HepG2 (cell line): ENCODE data around the gene VCPKMT. TPM values are rescaled to one million over a fixed set of nuclear protein-coding genes. Genes with fewer than 3 reads are reported as not detected.

Experiments used
- CREB1 ChIP-seq, 2 experiments: fragments of 450-650 bp in 1 of 2; IDR thresholded peaks; 2 replicates each; pipeline ENCODE4 v1.6.1; 2016 to 2017; ENCODE audit warnings: control low read depth in 1 of 2, mild to moderate bottlenecking in 1 of 2, missing compliant biosample characterization in 1 of 2, missing genetic modification characterization in 1 of 2
- DRAP1 ChIP-seq: IDR thresholded peaks from 2 replicates; pipeline ENCODE4 v1.6.1; 2016; ENCODE audit warnings: missing genetic modification reagents, missing compliant biosample characterization
- GTF2F1 ChIP-seq: fragments of 150-350 bp; IDR thresholded peaks from 2 replicates; pipeline ENCODE4 v1.6.1; 2014; ENCODE audit warnings: low read length
- KLF9 ChIP-seq: IDR thresholded peaks from 2 replicates; pipeline ENCODE4 v1.6.1; 2016; ENCODE audit warnings: low read depth
- MAX ChIP-seq: IDR thresholded peaks from 2 replicates; pipeline ENCODE4 v1.6.1; 2012; ENCODE audit warnings: inconsistent platforms
- MEIS1 ChIP-seq: sonication (generic); formaldehyde crosslinking; IDR thresholded peaks from 2 replicates; pipeline ENCODE4 v1.9.0; 2021; ENCODE audit warnings: mild to moderate bottlenecking, missing genetic modification reagents, moderate library complexity, borderline replicate concordance
- MXD4 ChIP-seq: IDR thresholded peaks from 2 replicates; pipeline ENCODE4 v1.6.1; 2016; ENCODE audit warnings: mild to moderate bottlenecking, missing biosample characterization, missing genetic modification reagents
- MYC ChIP-seq: sonication (generic); formaldehyde crosslinking; IDR thresholded peaks from 2 replicates; pipeline ENCODE4 v1.9.0; 2021; ENCODE audit warnings: missing genetic modification reagents, borderline replicate concordance
- POLR2G ChIP-seq: fragments of 200-400 bp; formaldehyde crosslinking; IDR thresholded peaks from 2 replicates; pipeline ENCODE4 v1.6.1; 2018; ENCODE audit warnings: mild to moderate bottlenecking, low read depth, low read length, moderate library complexity
- RBM39 ChIP-seq: fragments of 200-400 bp; formaldehyde crosslinking; IDR thresholded peaks from one replicate; pipeline ENCODE4 v1.6.1; 2018; ENCODE audit warnings: antibody characterized with exemption, mild to moderate bottlenecking, low read depth, low read length; ENCODE audit not compliant: poor library complexity, severe bottlenecking
- RFXANK ChIP-seq: IDR thresholded peaks from 2 replicates; pipeline ENCODE4 v1.6.1; 2016
- SKI ChIP-seq: fragments of 450-650 bp; IDR thresholded peaks from one replicate; pipeline ENCODE4 v1.6.1; 2018; ENCODE audit warnings: mild to moderate bottlenecking; ENCODE audit not compliant: partially characterized antibody
- SOX5 ChIP-seq: IDR thresholded peaks from 2 replicates; pipeline ENCODE4 v1.6.1; 2016; ENCODE audit warnings: borderline replicate concordance
- SPEN ChIP-seq: sonication (generic); formaldehyde crosslinking; IDR thresholded peaks from 2 replicates; pipeline ENCODE4 v1.5.1; 2020; ENCODE audit warnings: low read depth, mild to moderate bottlenecking, missing genetic modification reagents
- THAP8 ChIP-seq: sonication (generic); formaldehyde crosslinking; IDR thresholded peaks from 2 replicates; pipeline ENCODE4 v1.5.1; 2020; ENCODE audit warnings: missing genetic modification reagents, mild to moderate bottlenecking, borderline replicate concordance
- U2AF1 ChIP-seq: fragments of 200-400 bp; formaldehyde crosslinking; optimal IDR thresholded peaks from 2 replicates; pipeline ENCODE3; 2017; ENCODE audit warnings: mild to moderate bottlenecking, low read depth, low read length
- ZKSCAN5 ChIP-seq: sonication (generic); formaldehyde crosslinking; IDR thresholded peaks from 2 replicates; pipeline ENCODE4 v1.5.1; 2020; ENCODE audit warnings: mild to moderate bottlenecking, missing genetic modification reagents
- ZNF224 ChIP-seq: sonication (generic); formaldehyde crosslinking; IDR thresholded peaks from 2 replicates; pipeline ENCODE4 v1.5.0; 2020; ENCODE audit warnings: mild to moderate bottlenecking, missing genetic modification reagents
- ZNF274 ChIP-seq: sonication (generic); formaldehyde crosslinking; IDR thresholded peaks from 2 replicates; pipeline ENCODE4 v1.5.1; 2020; ENCODE audit warnings: mild to moderate bottlenecking, missing genetic modification reagents
- ZNF275 ChIP-seq: sonication (generic); formaldehyde crosslinking; IDR thresholded peaks from 2 replicates; pipeline ENCODE4 v1.8.0; 2022; ENCODE audit warnings: missing genetic modification reagents, mild to moderate bottlenecking, inconsistent platforms, borderline replicate concordance
- ZNF326 ChIP-seq: sonication (generic); formaldehyde crosslinking; IDR thresholded peaks from 2 replicates; pipeline ENCODE4 v1.4.0; 2020; ENCODE audit warnings: missing genetic modification reagents, borderline replicate concordance
- ZNF510 ChIP-seq: sonication (generic); formaldehyde crosslinking; IDR thresholded peaks from 2 replicates; pipeline ENCODE4 v1.4.0; 2020; ENCODE audit warnings: low read depth, mild to moderate bottlenecking, missing genetic modification reagents
- ZNF674 ChIP-seq: sonication (generic); formaldehyde crosslinking; IDR thresholded peaks from 2 replicates; pipeline ENCODE4 v1.5.0; 2020; ENCODE audit warnings: low read depth, mild to moderate bottlenecking, missing genetic modification reagents
- polyA plus RNA-seq, 8 experiments: library from polyadenylated mRNA; depleted of rRNA in 3 of 8; stranded (reverse) in 7 of 8; unstranded in 1 of 8; fragments of >200 nt; fragmentation: Illumina TruSeq in 4 of 8; extraction: Trizol in 4 of 8; gene quantifications; 2 replicates each; pipeline versions ENCODE4 v1.2.1 to v1.2.3, GENCODE V29; 2011 to 2016; ENCODE audit warnings: low read depth in 4 of 8, missing spikeins in 1 of 8, mixed read lengths in 1 of 8; ENCODE audit not compliant: insufficient read depth in 1 of 8
- total RNA-seq, 5 experiments: library from RNA; depleted of rRNA; stranded (reverse); fragments of >200 nt; fragmentation: Illumina TruSeq; extraction: Trizol; gene quantifications; 2 replicates each; pipeline ENCODE4 v1.2.3, GENCODE V29; 2016; ENCODE audit warnings: low read depth in 1 of 5
- TF ChIP-seq, protein P1 (sequence below): fragments of 450-650 bp; IDR thresholded peaks from 2 replicates; pipeline ENCODE4 v1.6.1; 2016
- TF ChIP-seq, protein P2 (sequence below): sonication (generic); formaldehyde crosslinking; IDR thresholded peaks from 2 replicates; pipeline ENCODE4 v1.8.0; 2023; ENCODE audit warnings: mild to moderate bottlenecking, missing genetic modification reagents
- TF ChIP-seq, protein P3 (sequence below): sonication (generic); formaldehyde crosslinking; IDR thresholded peaks from 2 replicates; pipeline ENCODE4 v1.4.0; 2020; ENCODE audit warnings: missing genetic modification reagents

VCPKMT gene
- total and polyA plus RNA-seq, 2 of the 13 experiments (the other 11 are each of a cell fraction or from before 2014, with no cell fraction given) = 3.9 to 5.4 TPM

DNA sequence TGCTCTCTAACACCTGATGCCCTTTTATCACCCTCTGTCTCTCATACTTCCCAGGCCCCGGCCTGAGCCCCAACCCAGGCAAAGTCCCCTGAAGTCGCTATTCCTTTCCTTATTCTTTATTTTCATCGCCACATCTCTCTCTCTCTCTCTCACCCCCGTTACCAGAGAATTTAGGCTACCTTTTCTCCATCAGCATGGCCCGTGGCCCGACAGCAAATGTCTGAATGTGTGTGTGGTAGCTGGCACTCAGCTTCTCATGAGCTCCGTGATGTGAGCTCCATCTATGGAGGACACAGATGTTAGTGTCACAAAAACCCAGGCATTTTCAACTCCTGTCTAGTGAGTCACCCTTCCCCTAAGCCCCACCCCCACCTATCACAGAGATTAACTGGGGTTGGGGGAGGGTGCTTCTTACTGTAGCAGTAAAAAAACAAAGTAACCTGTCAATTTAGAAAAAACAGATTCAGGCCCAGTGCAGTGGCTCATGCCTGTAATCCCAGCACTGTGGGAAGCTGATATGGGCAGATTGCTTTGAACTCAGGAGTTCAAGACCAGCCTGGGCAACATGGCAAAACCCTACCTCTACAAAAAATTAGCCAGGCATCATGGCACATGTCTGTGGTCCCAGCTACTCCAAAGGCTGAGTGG lies 53.8 kb downstream of the VCPKMT start (continued):
- TF ChIP-seq, protein P1, sequence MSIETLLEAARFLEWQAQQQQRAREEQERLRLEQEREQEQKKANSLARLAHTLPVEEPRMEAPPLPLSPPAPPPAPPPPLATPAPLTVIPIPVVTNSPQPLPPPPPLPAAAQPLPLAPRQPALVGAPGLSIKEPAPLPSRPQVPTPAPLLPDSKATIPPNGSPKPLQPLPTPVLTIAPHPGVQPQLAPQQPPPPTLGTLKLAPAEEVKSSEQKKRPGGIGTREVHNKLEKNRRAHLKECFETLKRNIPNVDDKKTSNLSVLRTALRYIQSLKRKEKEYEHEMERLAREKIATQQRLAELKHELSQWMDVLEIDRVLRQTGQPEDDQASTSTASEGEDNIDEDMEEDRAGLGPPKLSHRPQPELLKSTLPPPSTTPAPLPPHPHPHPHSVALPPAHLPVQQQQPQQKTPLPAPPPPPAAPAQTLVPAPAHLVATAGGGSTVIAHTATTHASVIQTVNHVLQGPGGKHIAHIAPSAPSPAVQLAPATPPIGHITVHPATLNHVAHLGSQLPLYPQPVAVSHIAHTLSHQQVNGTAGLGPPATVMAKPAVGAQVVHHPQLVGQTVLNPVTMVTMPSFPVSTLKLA = no peak
- no peak for TF ChIP-seq THAP8 (CRISPR knock-in tag)
- 0 out of 2 replicates have a peak, but pooled peaks have one; percentile 18 for TF ChIP-seq GTF2F1
- no peak for TF ChIP-seq ZNF274 (CRISPR knock-in tag)
- TF ChIP-seq ZNF224 (CRISPR knock-in tag) = no peak
- peak; percentile 72; the same call in 1 of the 2 replicates for TF ChIP-seq DRAP1 (CRISPR knock-in tag)
- TF ChIP-seq, protein P2, sequence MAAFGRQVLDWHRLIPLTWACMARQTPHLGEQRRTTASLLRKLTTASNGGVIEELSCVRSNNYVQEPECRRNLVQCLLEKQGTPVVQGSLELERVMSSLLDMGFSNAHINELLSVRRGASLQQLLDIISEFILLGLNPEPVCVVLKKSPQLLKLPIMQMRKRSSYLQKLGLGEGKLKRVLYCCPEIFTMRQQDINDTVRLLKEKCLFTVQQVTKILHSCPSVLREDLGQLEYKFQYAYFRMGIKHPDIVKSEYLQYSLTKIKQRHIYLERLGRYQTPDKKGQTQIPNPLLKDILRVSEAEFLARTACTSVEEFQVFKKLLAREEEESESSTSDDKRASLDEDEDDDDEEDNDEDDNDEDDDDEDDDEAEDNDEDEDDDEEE (CRISPR knock-in tag) = no peak; the same call in 1 of the 2 replicates
- TF ChIP-seq SPEN (CRISPR knock-in tag) = no peak
- TF ChIP-seq MAX = peak; percentile 22; the same call in 1 of the 2 replicates
- TF ChIP-seq SOX5 (CRISPR knock-in tag) = no peak; the same call in 1 of the 2 replicates
- no peak for TF ChIP-seq MEIS1 (CRISPR knock-in tag)
- no peak for TF ChIP-seq RBM39
- TF ChIP-seq POLR2G = peak; percentile 77
- no peak for TF ChIP-seq ZNF326 (CRISPR knock-in tag)
- TF ChIP-seq MXD4 = no peak
- no peak for TF ChIP-seq ZNF674 (CRISPR knock-in tag)
- TF ChIP-seq ZKSCAN5 (CRISPR knock-in tag) = no peak
- no peak for TF ChIP-seq RFXANK (CRISPR knock-in tag)
- TF ChIP-seq U2AF1 = no peak
- no peak for TF ChIP-seq CREB1 (IDR thresholded peaks at IDR 0.05)
- peak; percentile 29; the same call in 1 of the 2 replicates for TF ChIP-seq CREB1 (CRISPR knock-in tag; IDR thresholded peaks at IDR 0.05)
- TF ChIP-seq, protein P3, sequence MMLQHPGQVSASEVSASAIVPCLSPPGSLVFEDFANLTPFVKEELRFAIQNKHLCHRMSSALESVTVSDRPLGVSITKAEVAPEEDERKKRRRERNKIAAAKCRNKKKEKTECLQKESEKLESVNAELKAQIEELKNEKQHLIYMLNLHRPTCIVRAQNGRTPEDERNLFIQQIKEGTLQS (CRISPR knock-in tag) = peak; percentile 36; the same call in 1 of the 2 replicates
- no peak for TF ChIP-seq ZNF275 (CRISPR knock-in tag)
- no peak for TF ChIP-seq SKI
- TF ChIP-seq ZNF510 = no peak
- no peak for TF ChIP-seq KLF9 (CRISPR knock-in tag)
- TF ChIP-seq MYC (CRISPR knock-in tag) = no peak
